Tibial artery (tissue), 4 donors: ENCODE data around the gene LCN6.
"Not testable (repeated sequence)": the region's sequence is repeated elsewhere in the genome, so short reads cannot be mapped to it uniquely, and the experiment has no call there.

ENCODE experiments used
- DNase-seq, 2 donors: peaks; one replicate each; pipeline ENCODE4 v3.0.0-alpha.2; 2019
- H3K27ac ChIP-seq, 2 donors: fragments of 200-600 bp; sonication (generic) in 1 of 2; 1 replicate in 1 of 2; 2 replicates in 1 of 2; pipeline ENCODE4 v1.5.1; 2018 to 2019; ENCODE audit warnings: mild to moderate bottlenecking in 1 of 2
- H3K27me3 ChIP-seq, 2 donors: fragments of 200-600 bp; sonication (generic) in 1 of 2; one replicate each; pipeline versions ENCODE4 v1.5.1 to v1.6.0; 2016 to 2019
- H3K36me3 ChIP-seq, 3 donors: fragments of 200-600 bp; sonication (generic) in 2 of 3; one replicate each; pipeline ENCODE4 v1.5.1; 2016 to 2019; ENCODE audit warnings: mild to moderate bottlenecking in 2 of 3
- H3K4me1 ChIP-seq, 4 donors: fragments of 200-600 bp; sonication (generic) in 2 of 4; 1 replicate in 3 of 4; 2 replicates in 1 of 4; pipeline ENCODE4 v1.5.1; 2016 to 2019
- H3K4me3 ChIP-seq, 2 donors: fragments of 200-600 bp; sonication (generic) in 1 of 2; 1 replicate in 1 of 2; 2 replicates in 1 of 2; pipeline ENCODE4 v1.5.1; 2018 to 2019; ENCODE audit warnings: mild to moderate bottlenecking in 2 of 2
- H3K9me3 ChIP-seq, 3 donors: fragments of 200-600 bp; sonication (generic) in 1 of 3; one replicate each; pipeline ENCODE4 v1.5.1; 2016 to 2019
- intact Hi-C: fragments of 100-400 bp; cut with DNase I; formaldehyde crosslinking; loops from one replicate; pipeline ENCODE4 v1.15.0; 2023; ENCODE audit warnings: low total_unique reads
- TF ChIP-seq, protein P1 (sequence below), 2 experiments: fragments of 200-600 bp in 1 of 2; fragments of 450-650 bp in 1 of 2; IDR thresholded peaks; one replicate each; pipeline ENCODE4 v1.5.1; 2017 to 2019; ENCODE audit warnings: antibody characterized with exemption in 2 of 2, mild to moderate bottlenecking in 1 of 2, moderate library complexity in 1 of 2

Gene LCN6, protein sequence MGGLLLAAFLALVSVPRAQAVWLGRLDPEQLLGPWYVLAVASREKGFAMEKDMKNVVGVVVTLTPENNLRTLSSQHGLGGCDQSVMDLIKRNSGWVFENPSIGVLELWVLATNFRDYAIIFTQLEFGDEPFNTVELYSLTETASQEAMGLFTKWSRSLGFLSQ

DNA sequence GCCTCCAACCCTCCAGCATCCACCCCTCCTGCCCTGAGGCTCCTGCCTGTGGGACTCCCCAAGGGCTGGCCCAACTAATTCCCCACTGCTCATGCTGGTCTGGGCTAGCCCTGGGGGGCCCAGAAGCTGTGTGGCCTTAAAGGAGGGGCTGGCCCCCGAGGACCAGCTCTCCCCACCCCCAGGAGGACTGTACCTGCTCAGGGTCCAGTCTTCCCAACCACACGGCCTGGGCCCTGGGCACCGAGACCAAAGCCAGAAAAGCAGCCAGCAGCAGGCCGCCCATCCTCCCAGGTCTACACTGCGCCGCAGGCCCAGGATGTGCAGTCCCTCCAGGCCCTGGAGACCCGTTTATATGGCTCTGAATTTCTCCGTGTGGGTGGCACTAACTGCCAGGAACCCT, at the start of gene LCN6:
Gene LCN6, minus strand, starts transcription at position 325 of the 400 bp plus-strand sequence. Its CDS starts 42 bp downstream, at position 283.
- no peaks in the 10 kb centered on the region for H3K4me1 ChIP-seq
- intact Hi-C loops, result no loop called here
- TF ChIP-seq, protein P1, sequence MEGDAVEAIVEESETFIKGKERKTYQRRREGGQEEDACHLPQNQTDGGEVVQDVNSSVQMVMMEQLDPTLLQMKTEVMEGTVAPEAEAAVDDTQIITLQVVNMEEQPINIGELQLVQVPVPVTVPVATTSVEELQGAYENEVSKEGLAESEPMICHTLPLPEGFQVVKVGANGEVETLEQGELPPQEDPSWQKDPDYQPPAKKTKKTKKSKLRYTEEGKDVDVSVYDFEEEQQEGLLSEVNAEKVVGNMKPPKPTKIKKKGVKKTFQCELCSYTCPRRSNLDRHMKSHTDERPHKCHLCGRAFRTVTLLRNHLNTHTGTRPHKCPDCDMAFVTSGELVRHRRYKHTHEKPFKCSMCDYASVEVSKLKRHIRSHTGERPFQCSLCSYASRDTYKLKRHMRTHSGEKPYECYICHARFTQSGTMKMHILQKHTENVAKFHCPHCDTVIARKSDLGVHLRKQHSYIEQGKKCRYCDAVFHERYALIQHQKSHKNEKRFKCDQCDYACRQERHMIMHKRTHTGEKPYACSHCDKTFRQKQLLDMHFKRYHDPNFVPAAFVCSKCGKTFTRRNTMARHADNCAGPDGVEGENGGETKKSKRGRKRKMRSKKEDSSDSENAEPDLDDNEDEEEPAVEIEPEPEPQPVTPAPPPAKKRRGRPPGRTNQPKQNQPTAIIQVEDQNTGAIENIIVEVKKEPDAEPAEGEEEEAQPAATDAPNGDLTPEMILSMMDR (IDR thresholded peaks at IDR 0.05), result no peak
- H3K9me3 ChIP-seq, result peaks cover 0 to 10% (median 0%) of the 10 kb centered on the region in 3 donors
- H3K36me3 ChIP-seq, result no peaks in the 10 kb centered on the region
- no peak for DNase-seq
- H3K27ac ChIP-seq, result no peak within 1 kb of the TSS
- no peak within 1 kb of the TSS for H3K4me3 ChIP-seq
- peaks cover 0 to 61% of the 10 kb centered on the region in 2 donors for H3K27me3 ChIP-seq

DNA sequence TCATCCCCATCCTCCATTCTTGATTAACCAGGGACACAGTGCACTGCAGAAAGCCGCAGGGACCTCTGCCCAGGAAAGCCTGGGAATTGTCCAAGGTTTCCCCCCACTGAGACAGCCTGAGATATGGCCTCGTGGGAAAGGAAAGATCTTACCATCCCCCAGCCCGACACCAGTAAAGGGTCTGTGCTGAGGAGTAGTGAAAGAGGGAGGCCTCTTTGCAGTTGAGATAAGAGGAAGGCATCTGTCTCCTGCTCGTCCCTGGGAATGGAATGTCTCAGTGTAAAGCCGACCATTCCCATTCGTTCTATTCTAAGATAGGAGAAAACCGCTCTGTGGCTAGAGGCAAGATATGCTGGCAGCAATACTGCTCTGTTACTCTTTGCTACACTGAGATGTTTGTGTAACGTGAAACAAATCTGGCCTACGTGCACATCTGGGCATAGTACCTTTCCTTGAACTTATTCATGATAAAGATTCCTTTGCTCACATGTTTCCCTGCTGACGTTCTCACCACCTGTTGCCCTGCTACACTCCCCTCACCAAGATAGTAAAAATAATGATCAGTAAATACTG, 48.5 kb upstream of the LCN6 start:
- DNase-seq, H3K4me3 ChIP-seq, H3K9me3 ChIP-seq, H3K27ac ChIP-seq, intact Hi-C loops: not testable (repeated sequence)
- H3K4me1 ChIP-seq, result peaks cover 0 to 44% (median 23%) of the 10 kb centered on the region in 4 donors
- peaks cover 0 to 19% (median 0%) of the 10 kb centered on the region in 3 donors for H3K36me3 ChIP-seq
- H3K27me3 ChIP-seq, result peaks cover 0 to 69% of the 10 kb centered on the region in 2 donors

DNA sequence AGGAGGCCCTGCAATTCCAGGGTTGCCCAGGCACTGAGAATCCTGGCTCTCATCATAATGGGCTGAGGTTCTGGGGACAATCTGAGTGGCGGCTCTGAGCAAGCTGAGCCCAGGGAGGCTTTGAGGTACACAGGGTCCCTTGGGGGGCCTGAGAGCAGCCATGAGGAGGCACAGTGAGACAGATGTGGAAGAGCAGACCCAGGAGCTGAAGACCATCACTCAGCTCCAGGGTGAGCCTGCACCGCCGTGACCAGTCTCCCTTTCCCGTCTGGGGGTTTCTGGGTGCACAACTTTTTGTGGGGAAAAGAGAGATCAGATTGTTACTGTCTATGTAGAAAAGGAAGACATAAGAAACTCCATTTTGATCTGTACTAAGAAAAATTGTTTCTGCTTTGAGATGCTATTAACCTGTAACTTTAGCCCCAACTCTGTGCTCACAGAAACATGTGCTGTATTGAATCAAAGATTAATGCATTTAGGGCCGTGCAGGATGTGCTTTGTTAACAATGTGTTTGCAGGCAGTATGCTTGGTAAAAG, 48.0 kb upstream of the LCN6 start, which contains the start of gene CCDC183:
Gene CCDC183, plus strand, starts transcription at position 101 of the 537 bp plus-strand sequence. Its CDS starts 60 bp downstream, at position 161.
- no peak within 1 kb of the TSS for H3K4me3 ChIP-seq
- TF ChIP-seq, protein P1 (IDR thresholded peaks at IDR 0.05), result no peak
- H3K9me3 ChIP-seq, result no peaks in the 10 kb centered on the region
- peaks cover 0 to 19% (median 0%) of the 10 kb centered on the region in 3 donors for H3K36me3 ChIP-seq
- intact Hi-C loops, result no loop called here
- H3K27ac ChIP-seq, result no peak within 1 kb of the TSS
- peaks cover 0 to 47% (median 26%) of the 10 kb centered on the region in 4 donors for H3K4me1 ChIP-seq
- H3K27me3 ChIP-seq, result peaks cover 0 to 64% of the 10 kb centered on the region in 2 donors
- no peak for DNase-seq

DNA sequence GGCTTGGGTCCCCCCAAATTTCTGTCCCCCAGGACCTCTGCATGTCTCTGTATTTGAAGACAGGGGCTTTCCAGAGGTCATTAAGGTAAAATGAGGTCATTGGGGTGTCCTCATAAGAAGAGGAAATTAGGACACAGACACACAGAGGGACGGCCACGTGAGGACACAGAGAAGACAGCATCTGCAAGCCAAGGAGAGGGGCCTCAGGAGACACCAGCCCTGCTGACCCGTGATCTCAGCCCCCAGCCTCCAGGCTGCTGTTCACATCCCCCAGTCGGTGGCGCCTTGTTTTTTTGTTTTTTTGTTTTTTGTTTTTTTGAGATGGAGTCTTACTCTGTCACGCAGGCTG, 46.6 kb upstream of the LCN6 start:
- H3K27me3 ChIP-seq, result peaks cover 0 to 50% of the 10 kb centered on the region in 2 donors
- TF ChIP-seq, protein P1 (IDR thresholded peaks at IDR 0.05), result no peak
- H3K27ac ChIP-seq, result no peak overlapping the region
- peaks cover 0 to 41% (median 19%) of the 10 kb centered on the region in 4 donors for H3K4me1 ChIP-seq
- H3K9me3 ChIP-seq, result no peaks in the 10 kb centered on the region
- H3K4me3 ChIP-seq, result no peak overlapping the region
- H3K36me3 ChIP-seq, result peaks cover 0 to 19% (median 0%) of the 10 kb centered on the region in 3 donors
- intact Hi-C loops, result loop anchor here (5.0 kb wide), 1 partner anchor 147 kb away; the partner anchor contains the start of gene FBXW5
- no peak for DNase-seq

DNA sequence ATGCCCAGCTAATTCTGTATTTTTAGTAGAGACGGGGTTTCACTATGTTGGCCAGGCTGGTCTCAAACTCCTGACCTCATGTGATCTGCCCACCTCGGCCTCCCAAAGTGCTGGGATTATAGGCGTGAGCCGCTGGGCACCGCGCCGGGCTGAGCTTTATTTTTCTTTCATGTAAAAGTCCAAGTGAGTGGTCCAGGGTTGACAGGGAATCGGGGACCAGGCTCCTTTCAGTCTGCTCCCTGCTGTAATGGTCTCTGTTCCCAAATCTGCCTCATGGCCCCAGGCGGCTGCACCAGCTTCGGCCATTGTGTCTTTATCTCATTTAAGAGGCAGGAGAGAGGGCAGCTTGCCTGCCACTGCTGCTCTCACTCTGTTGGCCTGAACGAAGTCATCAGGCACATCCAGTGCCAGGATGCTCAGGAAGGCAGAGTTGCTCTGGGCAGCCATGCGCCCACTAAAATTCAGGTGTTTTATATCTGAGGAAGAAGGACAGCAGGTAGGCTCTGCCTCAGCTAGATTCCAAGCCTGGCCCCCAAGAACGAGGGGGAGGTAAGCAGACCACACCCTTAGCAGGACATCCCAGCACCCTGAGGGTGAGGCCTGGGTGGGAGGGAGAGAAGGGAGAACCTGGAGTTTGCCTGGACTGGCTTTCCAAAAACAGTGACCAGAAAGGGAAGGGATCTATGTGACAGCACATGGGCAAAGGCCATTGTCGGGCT, 46.1 kb upstream of the LCN6 start:
- no peak for DNase-seq
- H3K27ac ChIP-seq, result no peak overlapping the region
- peaks cover 0 to 36% (median 14%) of the 10 kb centered on the region in 4 donors for H3K4me1 ChIP-seq
- H3K9me3 ChIP-seq, result no peaks in the 10 kb centered on the region
- H3K4me3 ChIP-seq, result no peak overlapping the region
- H3K27me3 ChIP-seq, result peaks cover 0 to 45% of the 10 kb centered on the region in 2 donors
- intact Hi-C loops, result loop anchor here (5.0 kb wide), 1 partner anchor 148 kb away; the partner anchor contains the start of gene FBXW5
- TF ChIP-seq, protein P1 (IDR thresholded peaks at IDR 0.05), result no peak
- peaks cover 0 to 19% (median 0%) of the 10 kb centered on the region in 3 donors for H3K36me3 ChIP-seq
